Mammary epithelial cell (primary cell): Measurements from ENCODE around the gene LIPC.

Experiments
- CTCF ChIP-seq, 2 donors: IDR thresholded peaks in 1 of 2; conservative IDR thresholded peaks in 1 of 2; 2 replicates each; pipeline ENCODE4 v1.5.1; 2011 to 2012; ENCODE audit warnings: inconsistent platforms in 2 of 2, low read length in 2 of 2, mild to moderate bottlenecking in 2 of 2, control low read depth in 1 of 2, low read depth in 1 of 2; ENCODE audit not compliant: insufficient read depth in 1 of 2; ENCODE audit errors: extremely low read depth in 1 of 2
- EZH2 ChIP-seq: IDR thresholded peaks from 2 replicates; pipeline ENCODE4 v1.6.1; 2012; ENCODE audit warnings: low read length, inconsistent platforms, borderline replicate concordance

GRCh38 chr15:58548308-58549012, 116.7 kb downstream of the LIPC start:
- TF ChIP-seq CTCF (conservative IDR thresholded peaks at IDR 0.05 in 1 of 2, IDR thresholded peaks at IDR 0.05 in 1 of 2; ENCODE audit: extremely low read depth in 1 of 2, insufficient read depth in 1 of 2, low read depth in 1 of 2, low read length in 2 of 2) (no peak), EZH2 (no peak)
